ENCODE measurements around the gene ASB10.

The ASB10 gene

DNA sequence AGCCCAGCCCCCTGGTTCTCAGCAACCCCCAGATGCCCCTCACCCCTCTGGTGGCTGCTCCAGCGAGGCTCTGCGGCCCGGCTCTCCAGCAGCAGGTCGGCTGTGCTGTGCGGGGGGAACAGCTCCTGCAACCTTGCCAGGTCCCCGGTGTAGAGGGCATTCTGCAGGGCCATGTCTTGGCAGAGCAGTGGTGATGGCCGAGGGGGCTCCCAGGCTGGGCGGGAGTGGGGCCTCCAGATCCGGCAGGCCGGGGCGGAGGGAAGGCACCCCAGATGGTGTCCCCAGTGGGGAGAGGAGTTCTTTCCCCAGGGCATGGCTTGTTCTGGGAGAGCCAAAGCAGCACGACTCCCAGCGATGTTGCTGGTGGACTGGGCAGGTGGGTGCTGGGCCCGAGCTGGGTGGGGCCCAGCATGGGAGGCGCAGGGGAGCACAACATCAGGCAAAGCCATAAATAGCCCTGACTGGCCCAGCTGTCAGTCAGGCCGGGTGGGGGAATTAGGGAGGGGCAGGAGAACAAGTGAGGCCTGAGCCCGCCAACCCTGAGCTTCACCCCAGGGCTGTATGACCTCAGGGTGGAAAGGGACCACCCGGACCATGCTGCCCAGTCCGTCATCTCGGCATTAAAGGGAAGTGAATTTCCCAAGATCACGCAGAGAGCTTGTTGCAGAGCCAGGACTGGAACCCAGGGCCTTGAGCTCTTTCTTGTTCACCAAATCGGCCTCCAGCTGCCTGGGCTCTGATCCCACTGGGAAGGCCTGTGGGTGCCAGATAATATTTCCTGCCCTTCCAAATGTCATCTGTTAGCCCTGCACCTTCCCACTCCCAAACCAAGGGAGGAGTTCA is 580 bp upstream of the ASB10 start:
- no peak for DNase-seq

- DNase-seq = no peak
Measured at GRCh38 chr7:151185762-151186639, 1.0 kb downstream of the ASB10 start.

GRCh38 chr7:151181011-151181431 is 6.0 kb downstream of the ASB10 start:
- DNase-seq = no peak

- no peak for DNase-seq
Measured at GRCh38 chr7:151179946-151180345, 7.1 kb downstream of the ASB10 start.

DNA sequence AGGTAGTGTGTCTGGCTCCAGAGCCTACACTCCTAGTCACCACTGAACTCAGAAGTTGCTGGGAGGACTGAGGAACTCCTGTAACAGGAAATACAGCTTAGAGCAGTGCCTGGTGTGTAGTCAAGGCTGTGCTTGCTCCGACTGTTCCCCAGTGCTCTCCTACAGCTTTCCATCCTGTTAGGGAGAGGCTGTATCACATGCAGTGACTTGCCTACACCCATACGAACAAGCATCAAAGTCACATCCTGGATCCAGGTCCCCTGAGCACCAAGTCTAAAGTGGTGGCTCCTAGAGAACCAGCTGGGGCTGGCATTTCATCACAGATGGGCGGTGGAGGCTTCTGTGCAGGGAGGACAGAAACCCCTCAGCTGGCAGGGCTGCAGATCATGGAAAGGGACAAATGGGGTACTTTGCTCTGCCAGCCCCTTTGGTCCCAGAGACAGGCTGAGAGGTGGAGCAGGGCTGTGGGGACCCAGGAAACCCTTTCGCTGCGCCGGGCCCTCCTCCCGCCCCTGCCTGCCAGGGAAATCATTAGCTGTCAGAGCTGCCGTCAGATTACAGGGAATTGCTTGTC is 7.7 kb downstream of the ASB10 start:
- DNase-seq = no peak

- DNase-seq = no peak
Measured at GRCh38 chr7:151178831-151179230, 8.2 kb downstream of the ASB10 start.

DNA sequence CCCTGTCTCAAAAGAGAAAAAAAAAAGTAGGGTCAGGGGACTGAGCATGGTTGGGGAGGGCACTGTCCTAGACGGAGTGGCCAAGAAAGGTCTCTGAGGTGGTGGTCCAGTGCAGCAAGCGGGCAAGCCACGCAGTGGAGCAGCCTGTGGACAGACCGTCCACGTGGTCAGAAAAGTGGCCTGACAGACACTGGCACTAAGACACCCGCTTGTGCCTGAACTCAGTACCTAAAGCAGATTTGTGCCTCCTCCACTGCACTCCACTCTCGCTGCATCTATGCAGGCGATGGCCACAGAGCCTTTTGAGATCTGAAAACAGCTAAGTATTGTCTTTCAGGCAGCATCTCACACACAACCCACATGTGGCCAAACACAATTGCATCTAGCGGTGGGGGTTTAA is 8.8 kb downstream of the ASB10 start:
- no peak for DNase-seq

- no peak for DNase-seq
Measured at GRCh38 chr7:151177310-151177709, 9.7 kb downstream of the ASB10 start.

DNA sequence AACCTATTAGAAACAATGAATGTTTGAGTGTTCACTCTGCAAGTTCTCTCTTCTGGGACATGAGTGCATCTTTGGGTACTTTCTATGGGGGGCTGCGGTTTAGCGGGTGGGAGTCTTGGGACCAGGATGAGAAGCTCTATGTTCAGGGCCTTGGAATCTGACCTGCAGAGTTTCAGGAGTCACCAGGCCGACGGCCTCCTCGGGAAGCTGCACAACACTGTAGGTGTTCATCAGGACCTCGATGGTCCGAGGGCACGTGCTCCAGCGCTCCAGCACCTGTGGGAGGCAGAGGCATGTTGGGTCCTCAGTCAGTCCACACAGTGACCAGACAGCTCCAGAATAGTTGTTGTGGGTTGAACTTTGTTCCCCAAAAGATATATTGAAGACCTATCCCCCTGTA is 10.6 kb downstream of the ASB10 start:
- DNase-seq = no peak

GRCh38 chr7:151175793-151176311 is 11.2 kb downstream of the ASB10 start:
- DNase-seq = no peak

DNA sequence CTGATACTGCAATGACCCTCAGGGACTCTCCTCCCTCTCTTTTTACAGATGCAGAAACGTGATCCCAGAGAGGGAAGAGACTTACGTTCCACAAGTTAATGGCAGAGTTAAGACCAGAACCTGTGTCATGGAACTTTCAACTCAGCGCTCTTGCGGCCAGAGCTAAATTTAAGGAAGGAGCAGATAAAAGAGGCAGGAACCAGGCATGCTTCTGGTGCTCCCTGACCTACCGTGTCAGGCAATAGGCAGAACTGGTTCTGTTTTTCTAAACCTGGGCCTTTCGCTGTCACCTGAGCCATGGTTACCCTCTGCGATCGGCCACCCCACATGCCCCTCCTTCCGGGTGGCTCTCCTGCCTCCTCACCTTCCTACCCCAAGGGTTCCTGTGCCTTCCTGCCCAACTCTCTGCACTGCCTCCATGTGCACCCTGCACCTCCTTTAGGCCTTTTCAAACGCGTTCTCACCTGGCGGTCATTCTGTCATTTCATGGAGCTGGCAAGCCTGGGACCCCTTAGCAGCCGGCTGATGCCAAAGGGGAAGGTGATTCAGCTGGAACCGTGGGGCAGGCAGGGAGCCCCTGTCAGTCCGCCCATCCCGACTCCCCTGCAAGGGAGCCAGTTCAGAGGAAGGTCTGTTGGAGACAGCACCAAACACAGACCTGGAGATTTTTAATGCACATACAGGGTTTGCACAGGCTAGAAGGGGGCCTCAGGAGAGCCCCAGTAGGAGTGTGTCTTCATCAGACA is 11.8 kb downstream of the ASB10 start:
- DNase-seq = no peak

DNA sequence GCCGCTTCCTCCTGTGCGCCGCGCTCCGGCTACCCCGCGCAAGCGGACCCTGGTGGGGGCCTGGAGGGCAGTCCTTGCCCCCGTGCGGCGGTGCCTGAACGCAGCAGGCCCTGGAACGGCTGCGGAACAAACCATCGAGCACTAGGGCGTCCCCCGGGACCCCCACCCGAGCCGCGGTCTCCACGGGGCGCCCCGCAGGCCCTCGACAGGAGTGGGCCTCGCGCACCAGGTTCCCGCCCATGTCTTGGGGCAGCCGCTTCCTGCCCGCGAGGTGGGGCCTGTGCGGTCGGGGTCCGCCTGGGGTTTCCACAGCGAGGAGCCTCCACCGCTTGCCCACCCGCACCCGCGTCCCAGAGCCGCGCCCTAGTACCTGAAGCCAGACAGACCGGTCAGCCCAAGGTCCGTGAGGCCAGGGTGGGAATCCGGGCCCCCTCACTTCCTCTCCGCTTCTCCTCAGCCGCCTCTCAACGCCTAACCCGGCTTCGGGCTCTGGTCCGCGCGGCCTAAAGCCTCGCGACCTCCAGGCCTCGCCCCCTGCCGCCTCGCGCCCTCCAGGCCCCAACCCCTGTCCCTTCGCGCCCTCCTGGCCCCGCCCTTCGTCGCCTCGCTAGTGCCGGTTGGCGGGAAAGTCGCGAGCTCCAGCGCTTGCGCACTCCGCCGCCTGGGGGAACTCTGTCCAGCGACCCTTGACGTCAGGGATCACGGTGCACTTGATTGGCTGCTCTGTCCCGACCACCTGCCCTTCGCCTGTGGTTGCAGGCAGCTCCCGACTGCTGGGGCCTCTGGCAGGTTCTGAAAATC is 12.6 kb downstream of the ASB10 start:
- peak in 1 of 2 experiments; percentile 9 for DNase-seq

- DNase-seq = no peak
Measured at GRCh38 chr7:151173386-151174245, 13.4 kb downstream of the ASB10 start.

DNA sequence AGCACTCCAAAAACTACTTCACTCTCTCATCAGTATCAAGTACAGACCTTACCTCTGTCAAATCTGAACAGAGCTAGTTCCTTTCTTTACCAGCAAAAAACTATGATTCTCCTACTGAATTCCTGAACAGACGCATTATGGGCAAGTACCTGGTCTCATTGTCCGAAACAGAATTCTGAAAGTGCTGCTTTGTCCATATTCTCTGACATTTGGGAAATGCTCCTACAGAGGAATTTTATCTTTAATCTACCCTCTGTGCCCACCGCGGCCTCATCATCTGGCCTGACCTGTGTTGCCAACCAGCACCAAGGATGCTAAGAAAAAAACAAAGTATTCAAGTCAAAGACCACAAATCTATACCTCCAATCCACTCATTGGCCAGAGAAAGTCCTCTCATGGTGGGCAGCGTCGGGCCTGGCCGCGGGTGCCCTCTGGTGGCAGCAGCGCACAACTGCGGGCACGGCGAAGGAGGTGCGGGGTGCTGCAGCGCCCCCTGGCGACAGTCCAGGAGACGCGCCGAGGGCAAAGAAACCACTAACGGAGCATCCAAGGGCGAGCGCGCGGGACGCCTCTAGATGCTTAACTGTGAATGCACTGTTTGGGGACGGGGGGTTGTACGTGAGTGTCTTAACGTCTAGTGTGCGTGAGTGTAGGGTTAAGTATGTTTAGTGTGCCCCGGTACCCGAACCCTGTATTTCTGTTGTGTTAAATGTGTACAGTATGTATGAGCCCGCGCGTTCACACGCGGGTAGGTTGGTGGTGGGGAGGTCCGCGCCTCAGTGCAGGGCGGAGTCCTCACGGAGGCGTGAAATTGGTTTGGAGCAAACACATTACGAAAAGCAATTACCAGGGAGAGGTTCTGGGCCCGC is 14.5 kb downstream of the ASB10 start:
- DNase-seq = peak; percentile 25 to 60

- no peak for DNase-seq
Measured at GRCh38 chr7:151168787-151169162, 18.3 kb downstream of the ASB10 start.

DNA sequence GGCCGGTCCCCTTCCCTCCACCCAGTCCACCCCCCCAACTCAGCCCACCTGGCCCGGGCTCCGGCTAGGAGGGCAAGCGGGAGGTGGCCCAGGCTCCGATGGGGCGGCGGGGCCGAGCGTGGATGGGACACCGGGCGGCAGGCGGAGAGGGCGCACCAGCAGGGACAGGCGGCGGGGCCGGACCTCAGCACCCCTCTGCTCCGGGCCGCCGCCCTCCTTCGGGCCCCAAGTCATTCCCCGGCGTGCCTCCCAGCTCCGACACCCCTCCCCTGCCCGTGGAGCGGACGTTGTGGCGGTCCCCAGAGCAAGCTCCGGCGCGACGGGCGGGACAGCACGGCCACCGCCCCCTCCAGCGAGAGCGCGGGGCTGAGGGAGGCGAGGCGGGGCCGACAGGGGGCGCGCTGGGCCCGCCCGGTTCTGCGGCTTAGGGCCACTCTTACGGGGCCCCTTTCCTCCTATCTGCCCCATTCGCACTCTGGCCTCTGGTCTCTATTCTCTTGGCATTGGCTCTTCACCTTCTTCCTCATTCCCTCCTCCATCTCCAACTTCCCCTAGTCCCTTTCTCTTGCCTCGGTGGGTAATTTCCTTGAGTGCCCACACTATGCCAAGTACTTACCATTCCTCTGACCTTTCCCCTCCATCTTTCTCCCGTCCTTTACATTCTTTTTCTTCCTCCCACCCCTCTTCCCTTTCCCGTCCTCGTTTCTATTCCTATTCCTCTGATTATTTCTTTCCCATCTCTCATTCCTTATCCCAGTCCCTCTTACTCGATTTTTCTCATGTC is 18.9 kb downstream of the ASB10 start:
- peak in 1 of 2 experiments; percentile 12 for DNase-seq

DNA sequence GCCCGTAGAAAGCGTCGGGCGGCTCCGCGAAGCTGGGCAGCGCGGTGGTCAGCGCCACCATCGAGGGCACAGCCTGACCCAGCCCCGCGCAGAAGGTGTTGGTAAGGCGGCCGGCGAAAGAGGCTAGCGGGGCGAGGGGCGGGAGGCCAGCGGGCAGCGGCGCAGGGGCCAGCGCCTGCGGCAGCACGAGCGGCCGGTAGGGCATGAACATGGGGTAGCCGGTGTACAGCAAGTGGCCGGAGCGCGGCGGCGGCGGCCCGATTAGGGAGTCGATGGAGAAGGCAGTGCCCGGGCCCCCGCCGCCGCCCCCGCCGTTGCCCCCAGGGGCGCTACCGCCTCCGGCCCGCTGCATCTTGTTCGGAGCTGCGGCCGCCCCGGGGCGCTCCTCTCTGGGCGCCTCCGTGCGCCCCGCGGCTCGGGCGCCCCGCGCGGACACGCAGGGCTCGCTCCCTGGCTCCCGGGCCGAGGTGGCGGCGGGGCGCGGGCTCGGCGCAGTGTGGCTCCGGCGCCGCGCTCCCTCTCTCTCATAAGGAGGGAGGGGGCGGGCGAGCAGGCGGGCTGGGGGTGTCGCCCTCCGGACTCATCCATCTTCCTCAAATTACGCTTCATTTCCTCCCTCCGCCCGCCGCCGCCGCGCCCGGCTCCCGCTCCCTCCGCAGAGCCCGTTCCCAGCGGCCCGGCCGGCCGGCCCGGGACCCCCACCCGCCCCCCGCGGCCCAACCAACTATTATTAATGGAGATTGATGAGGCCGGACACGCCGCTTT is 19.7 kb downstream of the ASB10 start, which contains the start of gene GBX1:
Gene GBX1 (minus strand): TSS at position 498 of the 765 bp plus-strand sequence. CDS start 146 bp downstream, at position 352.
- DNase-seq = no peak

Data from SW 1271 (cell line).